ENCODE measurements around the gene SLC5A11.
"Not testable (repeated sequence)": the region's sequence is repeated elsewhere in the genome, so short reads cannot be mapped to it uniquely, and the experiment has no call there.

The SLC5A11 gene

DNA sequence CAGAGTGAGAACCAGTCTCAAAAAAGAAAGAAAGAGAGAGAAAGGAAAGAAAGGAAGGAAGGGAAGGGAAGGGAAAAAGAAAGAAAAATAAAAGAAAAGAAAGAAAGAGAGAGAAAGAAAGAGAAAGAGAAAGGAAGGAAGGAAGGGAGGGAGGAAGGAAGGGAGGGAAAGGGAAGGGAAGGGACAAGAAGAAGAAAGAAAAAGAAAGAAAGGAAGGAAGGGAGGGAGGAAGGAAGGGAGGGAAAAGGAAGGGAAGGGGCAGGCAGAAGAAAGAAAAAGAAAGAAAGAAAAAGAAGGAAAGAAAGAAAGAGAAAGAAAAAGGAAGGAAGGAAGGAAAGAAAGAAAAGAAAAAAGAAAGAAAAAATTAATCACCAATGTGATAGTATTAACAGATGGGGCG is 15.7 kb downstream of the SLC5A11 start:
- DNase-seq (ENCODE audit: low spot score) = no peak

- no peak for DNase-seq (ENCODE audit: low spot score)
Measured at GRCh38 chr16:24863582-24864437, 18.0 kb downstream of the SLC5A11 start.

- DNase-seq (ENCODE audit: low spot score) = no peak
Measured at GRCh38 chr16:24869033-24869432, 23.3 kb downstream of the SLC5A11 start.

DNA sequence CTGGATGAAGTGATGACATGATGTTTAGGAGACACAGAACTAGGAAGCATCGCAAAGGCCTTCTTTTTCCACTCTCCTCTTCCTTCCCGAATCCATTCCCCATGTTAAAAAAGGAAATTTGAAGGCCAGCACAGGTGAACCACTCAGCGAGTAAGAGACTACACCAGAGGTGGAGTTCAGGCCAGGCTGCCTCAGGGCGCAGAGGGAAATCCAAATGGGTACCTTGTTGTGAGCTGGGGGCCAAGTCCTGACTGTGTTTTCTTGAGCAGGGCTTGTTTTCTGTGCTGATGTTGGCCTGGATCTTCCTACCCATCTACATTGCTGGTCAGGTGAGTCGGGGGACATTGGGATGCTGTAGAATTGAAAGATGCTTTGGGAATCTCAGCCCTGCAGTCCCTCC is 26.1 kb downstream of the SLC5A11 start:
- no peak for DNase-seq (ENCODE audit: low spot score)

GRCh38 chr16:24873028-24873427 is 27.3 kb downstream of the SLC5A11 start:
- no peak for DNase-seq (ENCODE audit: low spot score)

- no peak for DNase-seq (ENCODE audit: low spot score)
Measured at GRCh38 chr16:24875466-24875865, 29.7 kb downstream of the SLC5A11 start.

DNA sequence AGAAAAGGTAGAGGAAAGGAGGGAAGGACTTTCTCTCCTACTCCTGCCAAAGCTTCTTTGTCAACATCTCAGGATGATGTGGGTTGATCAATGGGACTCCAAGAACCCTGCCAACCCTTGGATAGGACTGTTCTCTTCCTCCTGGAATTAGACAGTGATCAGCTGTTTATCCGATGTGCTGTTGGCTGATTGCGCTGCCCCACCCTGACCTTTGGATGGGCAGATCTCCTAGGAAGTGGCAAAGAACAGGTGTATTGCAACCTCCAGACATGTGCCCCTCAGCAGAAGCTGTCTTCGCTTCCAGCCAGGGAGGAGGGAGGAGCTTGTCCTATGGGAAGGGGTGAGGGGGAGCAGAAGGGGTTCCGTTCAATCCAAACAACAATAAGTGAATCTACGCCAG is 30.5 kb downstream of the SLC5A11 start:
- no peak for DNase-seq (ENCODE audit: low spot score)

DNA sequence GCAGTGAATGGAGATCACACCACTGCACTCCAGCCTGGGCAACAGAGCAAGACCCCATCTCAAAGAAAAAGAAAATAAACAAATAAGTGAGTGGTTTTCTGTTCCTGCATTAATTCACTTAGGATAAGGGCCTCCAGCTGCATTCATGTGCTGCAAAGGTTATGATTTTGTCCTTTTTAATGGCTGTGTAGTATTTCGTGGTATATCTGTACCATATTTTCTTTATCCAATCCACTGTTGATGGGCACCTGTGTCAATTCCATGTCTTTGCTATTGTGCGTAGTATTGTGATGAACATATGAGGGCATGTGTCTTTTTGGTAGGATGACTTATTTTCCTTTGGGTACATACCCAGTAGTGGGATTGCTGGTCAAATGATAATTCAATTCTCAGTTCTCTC is 33.9 kb downstream of the SLC5A11 start:
- DNase-seq (ENCODE audit: low spot score) = no peak

DNA sequence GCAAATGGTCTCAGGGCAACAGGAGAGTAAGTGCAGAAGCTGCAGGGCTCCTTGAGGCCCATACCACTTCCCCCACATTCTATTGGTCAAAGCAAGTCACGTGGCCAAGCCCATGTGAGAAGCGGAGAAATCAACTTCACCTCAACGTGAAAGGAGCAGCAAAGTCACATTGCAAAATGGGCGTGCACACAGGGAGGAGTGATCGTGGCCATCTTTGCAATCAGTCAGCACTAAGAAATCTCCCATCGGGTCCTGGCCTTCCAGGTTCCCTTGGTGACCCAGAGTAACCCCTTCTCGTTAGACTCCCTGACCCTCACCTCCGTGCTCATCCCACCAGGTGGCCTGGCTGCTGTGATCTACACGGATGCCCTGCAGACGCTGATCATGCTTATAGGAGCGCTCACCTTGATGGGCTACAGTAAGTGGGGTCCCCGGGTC is 38.0 kb downstream of the SLC5A11 start:
- no peak for DNase-seq (ENCODE audit: low spot score)

GRCh38 chr16:24887472-24887871 is 41.7 kb downstream of the SLC5A11 start:
- no peak for DNase-seq (ENCODE audit: low spot score)

DNA sequence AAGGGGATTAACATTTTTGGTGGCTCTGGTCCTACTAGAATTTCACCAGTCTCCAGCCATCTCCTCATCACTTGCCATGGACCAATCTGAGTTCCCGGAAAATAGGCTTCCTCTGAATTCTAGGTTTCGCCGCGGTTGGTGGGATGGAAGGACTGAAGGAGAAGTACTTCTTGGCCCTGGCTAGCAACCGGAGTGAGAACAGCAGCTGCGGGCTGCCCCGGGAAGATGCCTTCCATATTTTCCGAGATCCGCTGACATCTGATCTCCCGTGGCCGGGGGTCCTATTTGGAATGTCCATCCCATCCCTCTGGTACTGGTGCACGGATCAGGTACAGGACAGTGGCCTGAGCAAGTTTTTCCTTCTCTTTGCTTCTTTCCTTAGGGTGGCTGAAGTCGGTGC is 45.0 kb downstream of the SLC5A11 start:
- no peak for DNase-seq (ENCODE audit: low spot score)

DNA sequence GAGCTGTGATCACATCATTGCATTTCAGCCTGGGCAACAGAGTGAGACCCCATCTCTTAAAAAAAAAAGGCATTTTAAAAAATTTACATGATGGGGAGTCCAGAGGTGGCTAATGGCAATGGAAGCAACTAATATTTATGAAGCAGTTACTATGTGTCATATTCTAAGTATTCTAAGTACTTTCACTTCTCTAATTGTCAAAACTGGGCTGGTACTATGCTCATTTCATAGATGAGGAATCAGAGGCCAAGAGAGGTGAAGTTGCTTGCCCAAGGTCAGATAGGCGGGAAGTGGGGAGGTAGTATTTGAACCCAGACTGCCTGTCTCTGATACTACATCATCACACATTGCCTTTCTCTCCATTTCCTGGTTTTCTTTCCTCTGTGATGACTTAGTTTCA is 50.7 kb downstream of the SLC5A11 start:
- DNase-seq (ENCODE audit: low spot score) = no peak

DNA sequence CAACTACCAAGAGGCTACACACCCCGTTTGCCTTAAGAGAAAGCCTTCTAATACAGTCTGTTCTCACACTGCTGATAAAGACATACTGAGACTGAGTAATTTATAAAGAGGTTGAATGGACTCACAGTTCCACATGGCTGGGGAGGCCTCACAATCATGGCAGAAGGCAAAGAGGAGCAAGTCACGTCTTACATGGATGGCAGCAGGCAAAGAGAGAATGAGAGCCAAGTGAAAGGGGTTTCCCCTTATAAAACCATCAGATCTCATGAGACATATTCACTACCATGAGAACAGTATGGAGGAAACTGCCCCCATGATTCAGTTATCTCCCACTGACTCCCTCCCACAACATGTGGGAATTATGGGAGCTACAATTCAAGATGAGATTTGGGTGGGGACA is 51.8 kb downstream of the SLC5A11 start:
- DNase-seq (ENCODE audit: low spot score) = not testable (repeated sequence)

DNA sequence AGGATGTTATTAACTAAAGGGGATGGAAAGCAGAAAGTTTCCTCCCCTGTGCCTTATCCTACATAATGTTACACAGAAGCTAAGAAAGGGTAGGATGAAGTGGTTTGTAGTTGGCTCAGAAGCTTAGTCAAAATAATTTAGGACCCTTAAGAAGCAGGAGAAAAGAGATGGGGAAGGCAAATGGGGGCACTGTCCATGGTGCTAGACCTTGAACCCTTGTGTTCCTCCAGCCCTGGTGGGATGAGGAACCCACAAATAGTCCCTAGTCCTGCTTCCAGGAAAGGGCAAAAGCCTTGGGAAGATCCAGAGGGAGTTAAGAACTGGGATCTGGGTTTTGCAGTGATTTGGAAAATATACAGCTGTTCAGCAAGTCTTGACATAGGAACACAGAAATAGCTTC is 54.5 kb downstream of the SLC5A11 start:
- DNase-seq (ENCODE audit: low spot score) = no peak

DNA sequence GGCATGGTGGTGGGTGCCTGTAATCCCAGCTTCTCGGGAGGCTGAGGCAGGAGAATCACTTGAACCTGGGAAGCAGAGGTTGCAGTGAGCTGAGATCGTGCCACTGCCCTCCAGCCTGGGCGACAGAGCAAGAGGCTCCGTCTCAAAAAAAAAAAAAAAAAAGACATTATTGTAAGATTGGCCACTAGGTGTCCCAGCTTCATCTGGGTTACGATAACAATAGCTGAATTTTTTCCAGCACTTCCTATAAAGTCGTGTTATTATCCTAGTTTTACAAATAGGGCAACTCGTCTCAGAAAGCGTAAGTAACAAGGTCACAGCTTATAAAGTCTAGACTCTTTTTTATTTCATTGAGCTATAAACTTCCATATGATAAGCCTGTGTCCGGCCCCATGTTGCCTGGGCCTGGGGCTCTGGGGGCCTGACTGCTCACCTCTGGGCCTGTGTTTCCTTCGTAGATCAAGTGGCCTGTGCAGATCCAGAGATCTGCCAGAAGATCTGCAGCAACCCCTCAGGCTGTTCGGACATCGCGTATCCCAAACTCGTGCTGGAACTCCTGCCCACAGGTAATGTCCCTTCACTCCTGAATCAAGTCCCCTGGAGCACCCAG is 60.5 kb downstream of the SLC5A11 start:
- DNase-seq (ENCODE audit: low spot score) = no peak

DNA sequence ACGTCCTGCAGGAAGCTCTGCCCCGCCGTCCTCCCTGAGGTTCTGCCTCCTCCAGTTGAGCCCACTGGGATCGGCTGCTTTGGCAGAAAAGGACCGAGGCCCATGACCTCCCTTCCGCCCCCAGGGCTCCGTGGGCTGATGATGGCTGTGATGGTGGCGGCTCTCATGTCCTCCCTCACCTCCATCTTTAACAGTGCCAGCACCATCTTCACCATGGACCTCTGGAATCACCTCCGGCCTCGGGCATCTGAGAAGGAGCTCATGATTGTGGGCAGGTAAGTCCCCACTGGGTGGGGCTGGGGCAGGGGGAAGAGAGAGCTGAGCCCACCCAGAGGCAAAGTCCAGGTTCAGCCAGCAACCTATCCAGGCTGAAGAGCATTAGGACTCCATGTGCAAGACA is 61.1 kb downstream of the SLC5A11 start:
- DNase-seq (ENCODE audit: low spot score) = no peak

GRCh38 chr16:24908716-24909115 is 63.0 kb downstream of the SLC5A11 start:
- no peak for DNase-seq (ENCODE audit: low spot score)

DNA sequence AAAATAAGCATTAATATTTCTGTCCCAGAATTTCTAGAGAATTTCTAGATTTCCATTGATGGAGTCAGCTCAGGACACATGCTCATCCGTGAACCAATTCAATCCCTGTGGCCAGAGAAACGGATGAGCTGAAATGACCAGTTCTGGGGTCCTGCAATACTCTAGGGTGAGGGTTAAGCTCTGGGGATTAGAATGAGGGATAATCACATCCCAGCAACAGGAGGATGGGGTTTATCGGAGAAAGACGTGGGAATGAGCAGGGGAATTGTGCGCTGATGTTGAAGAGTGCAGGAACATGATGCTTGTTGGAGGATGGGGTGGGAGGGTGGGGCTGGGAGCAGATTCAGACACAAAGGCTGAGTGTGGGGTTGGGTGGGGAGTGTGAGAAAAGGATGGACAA is 64.1 kb downstream of the SLC5A11 start:
- DNase-seq (ENCODE audit: low spot score) = no peak

GRCh38 chr16:24915019-24915418 is 69.3 kb downstream of the SLC5A11 start:
- no peak for DNase-seq (ENCODE audit: low spot score)

GRCh38 chr16:24915576-24915975 is 69.8 kb downstream of the SLC5A11 start:
- no peak for DNase-seq (ENCODE audit: low spot score)

DNA sequence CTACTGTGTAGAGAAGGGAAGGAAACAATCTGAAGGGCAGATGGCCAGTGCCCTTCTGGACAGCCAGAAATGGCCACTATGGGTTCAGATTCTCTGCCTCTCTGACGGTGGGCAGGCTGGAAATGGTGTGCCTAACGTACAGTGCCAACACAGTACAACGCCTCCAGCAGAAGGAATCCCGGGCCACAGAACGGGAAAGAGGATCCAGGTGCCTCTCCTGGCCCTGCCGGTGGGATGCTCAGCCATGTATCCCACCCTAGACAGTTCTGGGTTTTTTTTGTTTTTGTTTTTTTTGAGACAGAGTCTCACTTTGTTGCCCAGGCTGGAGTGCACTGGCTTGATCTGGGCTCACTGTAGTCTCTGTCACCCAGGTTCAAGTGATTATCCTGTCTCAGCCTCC is 71.5 kb downstream of the SLC5A11 start:
- no peak for DNase-seq (ENCODE audit: low spot score)

DNA sequence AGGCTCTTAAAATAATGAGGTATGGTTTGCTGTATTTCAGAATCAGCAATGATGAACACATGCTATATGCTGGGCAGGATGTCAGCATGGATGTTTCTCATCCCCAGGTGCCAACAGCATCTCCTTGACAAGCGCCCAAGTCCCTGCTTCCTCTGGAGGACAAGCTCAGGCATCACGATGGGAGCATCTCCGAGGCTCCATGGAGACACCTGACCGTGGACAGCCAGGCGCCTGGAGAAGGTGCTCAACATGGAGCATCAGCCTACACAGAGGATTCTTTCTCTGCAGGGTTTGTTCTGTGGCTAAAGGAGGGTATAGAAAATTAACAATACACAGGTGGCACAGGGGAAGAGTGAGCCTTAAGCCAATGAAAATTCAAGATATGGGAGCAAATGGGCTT is 72.1 kb downstream of the SLC5A11 start:
- no peak for DNase-seq (ENCODE audit: low spot score)

GRCh38 chr16:24918641-24919040 is 72.9 kb downstream of the SLC5A11 start:
- no peak for DNase-seq (ENCODE audit: low spot score)

- no peak for DNase-seq (ENCODE audit: low spot score)
Measured at GRCh38 chr16:24919536-24919935, 73.8 kb downstream of the SLC5A11 start.

All from LoVo (cell line).